GM10248 (cell line): Measurements from ENCODE around the gene MAN2A2.

ENCODE experiments used
- CTCF ChIA-PET: fragments of 300-600 bp; sonication (Branson Sonifier 250); formaldehyde crosslinking; extraction: SDS; loops from one replicate; lab custom pipeline; 2021; ENCODE audit warnings: antibody characterized with exemption; lab: Yijun Ruan, JAX
- POLR2A ChIA-PET: fragments of 350-650 bp; sonication (Branson Sonifier 250); formaldehyde crosslinking; extraction: SDS; loops from one replicate; lab custom pipeline; 2020; ENCODE audit warnings: antibody characterized with exemption; lab: Yijun Ruan, JAX
- DNase-seq: peaks from one replicate; pipeline ENCODE4 v3.0.0; 2012; ENCODE audit errors: extremely low spot score
- TF ChIP-seq, protein P1 (sequence below): IDR thresholded peaks from 2 replicates; pipeline ENCODE4 v1.5.1; 2012; ENCODE audit warnings: mild to moderate bottlenecking, low read depth; ENCODE audit errors: extremely low read depth, missing control alignments, control extremely low read depth

The MAN2A2 gene

DNA sequence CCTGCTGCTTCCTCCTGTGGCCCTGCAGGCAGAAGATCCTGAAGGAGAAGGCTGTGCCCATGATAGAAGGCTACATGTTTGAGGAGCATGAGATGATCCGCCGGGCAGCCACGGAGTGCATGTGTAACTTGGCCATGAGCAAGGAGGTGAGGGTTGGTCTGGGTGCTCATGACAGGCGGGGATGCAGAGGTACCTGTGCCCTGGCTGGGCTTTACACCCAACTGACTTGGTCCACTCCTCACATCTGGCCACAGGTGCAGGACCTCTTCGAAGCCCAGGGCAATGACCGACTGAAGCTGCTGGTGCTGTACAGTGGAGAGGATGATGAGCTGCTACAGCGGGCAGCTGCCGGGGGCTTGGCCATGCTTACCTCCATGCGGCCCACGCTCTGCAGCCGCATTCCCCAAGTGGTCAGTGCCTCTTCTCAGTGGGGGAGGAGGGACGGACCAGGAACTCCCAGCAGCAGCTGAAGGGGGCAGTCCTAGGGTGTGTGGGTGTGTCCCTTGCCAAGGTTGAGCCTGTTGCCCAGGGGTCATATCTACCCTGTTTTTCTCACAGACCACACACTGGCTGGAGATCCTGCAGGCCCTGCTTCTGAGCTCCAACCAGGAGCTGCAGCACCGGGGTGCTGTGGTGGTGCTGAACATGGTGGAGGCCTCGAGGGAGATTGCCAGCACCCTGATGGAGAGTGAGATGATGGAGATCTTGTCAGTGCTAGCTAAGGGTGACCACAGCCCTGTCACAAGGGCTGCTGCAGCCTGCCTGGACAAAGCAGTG lies 50.0 kb downstream of the MAN2A2 start:
- DNase-seq: no peak
- ChIA-PET CTCF (interaction anchor here (6.3 to 23.2 kb wide), 4 partner anchors 16 to 78 kb away, joined by 86 to 447 read pairs (median 152); partner anchors contain the start of genes HDDC3 and UNC45A), POLR2A (no interaction called here)
- TF ChIP-seq, protein P1, sequence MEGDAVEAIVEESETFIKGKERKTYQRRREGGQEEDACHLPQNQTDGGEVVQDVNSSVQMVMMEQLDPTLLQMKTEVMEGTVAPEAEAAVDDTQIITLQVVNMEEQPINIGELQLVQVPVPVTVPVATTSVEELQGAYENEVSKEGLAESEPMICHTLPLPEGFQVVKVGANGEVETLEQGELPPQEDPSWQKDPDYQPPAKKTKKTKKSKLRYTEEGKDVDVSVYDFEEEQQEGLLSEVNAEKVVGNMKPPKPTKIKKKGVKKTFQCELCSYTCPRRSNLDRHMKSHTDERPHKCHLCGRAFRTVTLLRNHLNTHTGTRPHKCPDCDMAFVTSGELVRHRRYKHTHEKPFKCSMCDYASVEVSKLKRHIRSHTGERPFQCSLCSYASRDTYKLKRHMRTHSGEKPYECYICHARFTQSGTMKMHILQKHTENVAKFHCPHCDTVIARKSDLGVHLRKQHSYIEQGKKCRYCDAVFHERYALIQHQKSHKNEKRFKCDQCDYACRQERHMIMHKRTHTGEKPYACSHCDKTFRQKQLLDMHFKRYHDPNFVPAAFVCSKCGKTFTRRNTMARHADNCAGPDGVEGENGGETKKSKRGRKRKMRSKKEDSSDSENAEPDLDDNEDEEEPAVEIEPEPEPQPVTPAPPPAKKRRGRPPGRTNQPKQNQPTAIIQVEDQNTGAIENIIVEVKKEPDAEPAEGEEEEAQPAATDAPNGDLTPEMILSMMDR: no peak

DNA sequence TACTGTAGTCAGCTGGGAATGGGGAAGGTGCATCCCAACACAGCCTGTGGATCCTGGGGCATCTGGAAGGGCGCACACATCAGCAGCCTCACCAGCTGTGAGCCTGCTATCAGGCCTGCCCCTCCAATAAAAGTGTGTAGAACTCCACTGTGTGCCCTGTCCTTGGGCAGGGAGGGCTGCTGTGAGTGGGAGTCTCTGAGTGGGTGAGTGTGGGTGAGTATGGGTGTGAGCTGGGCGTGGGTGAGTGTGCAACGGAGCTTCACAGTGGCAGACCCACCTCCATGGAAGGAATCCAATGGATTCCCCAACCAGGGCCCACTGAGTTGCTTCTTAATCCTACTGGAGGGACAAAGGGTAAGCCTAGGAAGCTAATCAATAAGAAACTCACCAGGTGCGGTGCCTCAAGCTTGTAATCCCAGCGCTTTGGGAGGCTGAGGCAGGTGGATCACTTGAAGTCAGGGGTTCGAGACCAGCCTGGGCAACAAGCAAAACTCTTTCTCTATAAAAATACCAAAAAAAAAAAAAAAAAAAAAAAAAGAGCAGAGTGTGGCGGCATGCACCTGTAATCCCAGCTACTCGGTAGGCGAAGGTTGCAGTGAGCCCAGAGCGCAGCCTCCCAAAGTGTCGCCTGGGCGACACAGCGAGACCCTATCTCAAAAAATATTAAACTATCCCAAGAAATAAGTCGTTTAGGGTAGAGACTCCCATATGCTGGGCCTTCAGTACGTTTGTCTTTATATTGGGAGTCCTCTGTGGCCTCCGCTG lies 51.0 kb downstream of the MAN2A2 start:
- TF ChIP-seq, protein P1: no peak
- CTCF ChIA-PET: interaction anchor here (0.7 to 23.2 kb wide), 10 partner anchors 8 to 318 kb away, joined by 3 to 447 read pairs (median 50); partner anchors contain the start of genes HDDC3 and UNC45A
- DNase-seq: no peak
- POLR2A ChIA-PET: interaction anchor here (0.7 to 1.4 kb wide), 3 partner anchors 19 to 32 kb away, joined by 3 to 8 read pairs (median 3); partner anchors contain the start of gene UNC45A

DNA sequence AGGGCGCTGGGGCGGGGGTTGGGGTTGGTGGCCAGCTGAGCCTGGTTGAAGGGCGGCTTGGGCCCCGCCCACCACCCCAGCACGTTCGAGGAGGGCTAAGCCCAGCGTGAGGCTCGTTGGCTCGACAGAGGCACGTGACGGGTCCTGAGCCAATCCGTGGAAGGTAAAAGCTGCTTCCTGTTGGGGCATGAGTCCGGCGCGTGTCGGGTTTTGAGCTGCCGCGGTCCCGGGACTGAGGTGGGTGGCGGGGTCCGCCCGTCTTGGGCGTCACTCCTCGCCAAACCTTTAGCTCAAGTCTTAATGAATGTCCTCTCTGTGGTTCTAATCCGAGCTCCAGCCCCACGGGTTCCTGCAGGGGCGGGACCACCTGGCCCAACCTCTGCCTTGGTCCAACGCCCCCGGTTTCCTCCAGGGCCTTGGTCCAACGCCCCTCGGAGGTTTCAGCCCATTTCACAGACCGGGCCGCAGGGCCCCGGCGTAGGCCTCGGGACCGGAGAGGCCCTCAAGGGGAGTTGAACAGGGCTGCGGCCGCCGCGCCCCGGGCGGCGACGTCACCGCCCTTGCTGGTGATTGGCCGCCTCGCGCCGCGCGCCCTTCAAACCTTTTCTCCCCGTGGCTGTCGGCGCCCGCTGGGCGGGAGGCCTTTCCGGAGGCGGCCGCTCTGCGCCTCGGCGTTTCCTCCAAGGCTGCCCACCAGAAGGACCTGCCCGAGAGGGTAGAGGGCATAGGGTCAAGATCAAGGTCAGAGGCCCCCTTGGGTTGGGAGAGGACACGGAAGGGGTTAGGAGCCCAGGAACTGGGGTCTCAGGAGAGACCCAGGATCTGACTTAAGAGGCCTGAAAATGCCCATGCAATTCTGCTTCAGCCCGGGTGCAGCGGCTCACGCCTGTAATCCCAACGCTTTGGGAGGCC lies 51.9 kb downstream of the MAN2A2 start, which contains the start of gene RCCD1:
TSS of gene RCCD1 (plus strand) at position 173 of the 912 bp plus-strand sequence. CDS start 1,851 bp downstream, outside the sequence.
- ChIA-PET CTCF (interaction anchor here (0.7 to 23.2 kb wide), 16 partner anchors 8 to 318 kb away, joined by 3 to 447 read pairs (median 14); partner anchors contain the start of genes HDDC3, MAN2A2 and UNC45A), POLR2A (interaction anchor here (0.5 to 1.4 kb wide), 3 partner anchors 9 to 31 kb away, joined by 3 to 8 read pairs (median 4); partner anchors contain the start of gene UNC45A)
- DNase-seq: peak; percentile 99
- TF ChIP-seq, protein P1: no peak

DNA sequence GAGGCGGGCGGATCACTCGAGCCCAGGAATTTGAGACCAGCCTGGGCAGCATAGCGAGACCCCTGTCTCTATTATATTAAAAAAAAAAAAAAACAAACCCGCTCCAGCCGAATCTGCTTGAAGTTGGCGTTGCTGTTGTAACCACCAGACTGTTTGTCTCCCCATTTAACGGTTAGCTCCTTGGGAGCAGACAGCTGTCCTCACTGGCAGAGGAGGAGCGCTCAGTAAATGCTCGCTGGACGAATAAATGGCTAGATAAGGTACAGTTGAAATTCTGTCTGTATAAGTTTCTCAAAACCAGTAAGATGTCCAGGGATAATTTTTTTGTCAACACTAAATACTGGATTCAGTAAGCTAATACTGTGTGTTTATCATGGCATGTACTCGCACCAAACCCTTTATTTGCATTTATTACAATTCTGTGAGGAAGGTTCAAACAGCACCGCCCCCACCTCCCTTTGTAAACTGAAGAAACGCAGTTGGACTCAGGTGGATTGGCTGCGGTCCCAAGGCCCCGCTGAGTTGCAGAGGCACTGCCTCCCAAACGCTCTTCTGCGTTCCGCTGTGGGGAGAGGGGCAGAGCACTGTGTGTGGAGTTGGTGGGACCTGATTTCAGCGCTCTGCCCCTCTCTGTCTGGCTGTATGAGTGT lies 52.6 kb downstream of the MAN2A2 start:
- TF ChIP-seq, protein P1: no peak
- ChIA-PET POLR2A (interaction anchor here (0.8 kb wide), 1 partner anchor 66 kb away, joined by 5 read pairs; no protein-coding TSS in a partner anchor), CTCF (interaction anchor here (1.0 to 23.2 kb wide), 38 partner anchors 9 to 635 kb away, joined by 3 to 447 read pairs (median 5); partner anchors contain the start of genes HDDC3, MAN2A2, UNC45A and VPS33B)
- DNase-seq: peak; percentile 10

DNA sequence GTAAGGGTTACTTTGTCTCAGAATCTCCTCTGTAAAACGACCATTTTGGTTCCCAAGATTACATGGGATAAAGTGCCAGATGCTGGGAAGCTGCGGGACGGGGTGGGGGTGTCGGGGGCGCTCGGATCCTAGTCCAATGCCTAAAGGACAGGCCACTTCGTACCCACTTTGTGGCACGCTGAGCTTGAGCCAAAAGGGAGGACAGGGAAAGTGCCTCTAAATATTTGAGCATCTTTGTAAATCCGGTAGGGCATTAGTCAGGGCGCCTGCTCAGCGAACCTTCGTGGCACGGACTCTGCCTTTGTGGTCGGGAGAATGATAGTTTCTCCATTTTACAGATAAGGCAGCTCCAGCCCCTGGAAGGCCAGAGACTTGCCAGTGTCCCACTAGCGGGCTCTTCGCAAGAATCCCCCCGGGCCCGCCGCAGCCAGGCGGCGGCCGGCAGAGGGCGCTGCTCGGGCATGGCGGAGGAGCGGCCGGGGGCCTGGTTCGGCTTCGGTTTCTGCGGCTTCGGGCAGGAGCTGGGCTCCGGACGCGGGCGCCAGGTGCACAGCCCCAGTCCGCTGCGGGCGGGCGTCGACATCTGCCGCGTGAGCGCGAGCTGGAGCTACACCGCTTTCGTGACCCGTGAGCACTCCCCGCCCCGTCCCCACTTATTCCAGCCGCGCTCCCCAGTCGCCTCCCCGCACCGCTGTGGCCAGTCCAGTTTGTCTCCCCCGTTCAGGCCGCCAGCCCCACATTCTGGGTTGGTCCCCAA lies 53.4 kb downstream of the MAN2A2 start:
- TF ChIP-seq, protein P1: peak; percentile 97
- POLR2A ChIA-PET: interaction anchor here (0.8 kb wide), 1 partner anchor 65 kb away, joined by 5 read pairs; no protein-coding TSS in a partner anchor
- DNase-seq: peak; percentile 84
- CTCF ChIA-PET: interaction anchor here (0.6 to 23.2 kb wide), 43 partner anchors 9 to 723 kb away, joined by 3 to 447 read pairs (median 5); partner anchors contain the start of genes CIB1, GDPGP1, HDDC3 and MAN2A2
